ENCODE measurements around the gene TMOD1. TPM values are rescaled to one million over a fixed set of nuclear protein-coding genes. Genes with fewer than 3 reads are reported as not detected.
A peak's percentile ranks its signal among the peaks of the same experiment; 100 is the strongest.

The TMOD1 gene
- total and polyA plus RNA-seq, 9 donors, result 37.1 to 77.2 (median 64.0) TPM

DNA sequence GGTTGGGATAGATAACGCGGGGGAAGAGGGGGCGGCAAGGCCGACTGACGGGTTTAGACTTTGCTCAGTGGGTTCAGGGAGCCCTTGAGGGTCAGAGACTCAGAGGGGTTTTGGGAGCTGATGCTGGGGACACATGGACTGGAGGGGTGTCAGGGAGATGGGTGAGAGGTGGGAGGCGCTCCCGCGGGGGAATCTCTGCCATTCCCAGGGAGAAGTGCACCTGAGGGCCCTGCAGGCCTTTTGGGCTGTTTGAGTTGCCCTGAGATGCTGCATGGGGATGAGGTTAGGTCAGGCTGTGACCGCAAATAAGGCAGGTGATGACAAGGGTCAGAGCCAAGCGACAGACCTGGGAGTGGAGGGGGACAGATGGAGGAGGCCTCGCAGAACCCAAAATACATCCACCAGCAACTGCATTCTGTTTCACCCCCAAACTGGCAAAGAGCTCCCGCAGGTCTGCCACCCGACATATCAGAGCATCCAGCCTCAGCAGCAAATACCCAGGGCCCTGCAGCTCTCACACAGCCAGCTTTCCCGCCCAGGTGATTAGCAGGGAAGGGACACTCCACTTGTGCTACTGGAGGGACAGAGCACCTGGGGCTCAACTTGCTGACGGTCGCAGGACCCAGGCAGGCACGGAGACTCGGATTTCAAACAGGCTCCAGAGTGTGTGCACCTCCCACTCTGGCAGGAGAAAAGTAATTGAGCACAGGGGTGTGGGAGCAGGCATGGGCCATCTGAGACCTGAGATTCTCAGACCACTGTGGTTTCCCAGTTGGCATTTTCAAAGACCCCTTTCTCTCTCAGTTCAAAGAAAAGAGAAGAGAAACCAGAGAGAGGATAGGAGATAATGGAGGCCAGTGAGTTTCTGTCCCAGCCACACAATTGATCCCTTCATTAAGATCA lies 26.4 kb downstream of the TMOD1 start:
- intact Hi-C loops (cut with DNase I), result no loop called here
- TF ChIP-seq POLR2A (IDR thresholded peaks at IDR 0.05) (no peak), EP300 (IDR thresholded peaks at IDR 0.05) (no peak)
- TF ChIP-seq, protein P1, sequence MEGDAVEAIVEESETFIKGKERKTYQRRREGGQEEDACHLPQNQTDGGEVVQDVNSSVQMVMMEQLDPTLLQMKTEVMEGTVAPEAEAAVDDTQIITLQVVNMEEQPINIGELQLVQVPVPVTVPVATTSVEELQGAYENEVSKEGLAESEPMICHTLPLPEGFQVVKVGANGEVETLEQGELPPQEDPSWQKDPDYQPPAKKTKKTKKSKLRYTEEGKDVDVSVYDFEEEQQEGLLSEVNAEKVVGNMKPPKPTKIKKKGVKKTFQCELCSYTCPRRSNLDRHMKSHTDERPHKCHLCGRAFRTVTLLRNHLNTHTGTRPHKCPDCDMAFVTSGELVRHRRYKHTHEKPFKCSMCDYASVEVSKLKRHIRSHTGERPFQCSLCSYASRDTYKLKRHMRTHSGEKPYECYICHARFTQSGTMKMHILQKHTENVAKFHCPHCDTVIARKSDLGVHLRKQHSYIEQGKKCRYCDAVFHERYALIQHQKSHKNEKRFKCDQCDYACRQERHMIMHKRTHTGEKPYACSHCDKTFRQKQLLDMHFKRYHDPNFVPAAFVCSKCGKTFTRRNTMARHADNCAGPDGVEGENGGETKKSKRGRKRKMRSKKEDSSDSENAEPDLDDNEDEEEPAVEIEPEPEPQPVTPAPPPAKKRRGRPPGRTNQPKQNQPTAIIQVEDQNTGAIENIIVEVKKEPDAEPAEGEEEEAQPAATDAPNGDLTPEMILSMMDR (IDR thresholded peaks at IDR 0.05), result no peak
- Histone ChIP-seq H3K4me1 (ENCODE audit: insufficient read depth) (peaks cover 18% of the 10 kb centered on the region), H3K4me3 (no peak overlapping the region), H3K9me3 (no peaks in the 10 kb centered on the region), H3K27me3 (no peaks in the 10 kb centered on the region), H3K36me3 (no peaks in the 10 kb centered on the region), H3K27ac (peak overlapping the region; percentile 46 to 86)
- WGBS, 3 donors, result 87% methylated on average over 18 of the region's 18 CpGs
- DNase-seq, result no peak

DNA sequence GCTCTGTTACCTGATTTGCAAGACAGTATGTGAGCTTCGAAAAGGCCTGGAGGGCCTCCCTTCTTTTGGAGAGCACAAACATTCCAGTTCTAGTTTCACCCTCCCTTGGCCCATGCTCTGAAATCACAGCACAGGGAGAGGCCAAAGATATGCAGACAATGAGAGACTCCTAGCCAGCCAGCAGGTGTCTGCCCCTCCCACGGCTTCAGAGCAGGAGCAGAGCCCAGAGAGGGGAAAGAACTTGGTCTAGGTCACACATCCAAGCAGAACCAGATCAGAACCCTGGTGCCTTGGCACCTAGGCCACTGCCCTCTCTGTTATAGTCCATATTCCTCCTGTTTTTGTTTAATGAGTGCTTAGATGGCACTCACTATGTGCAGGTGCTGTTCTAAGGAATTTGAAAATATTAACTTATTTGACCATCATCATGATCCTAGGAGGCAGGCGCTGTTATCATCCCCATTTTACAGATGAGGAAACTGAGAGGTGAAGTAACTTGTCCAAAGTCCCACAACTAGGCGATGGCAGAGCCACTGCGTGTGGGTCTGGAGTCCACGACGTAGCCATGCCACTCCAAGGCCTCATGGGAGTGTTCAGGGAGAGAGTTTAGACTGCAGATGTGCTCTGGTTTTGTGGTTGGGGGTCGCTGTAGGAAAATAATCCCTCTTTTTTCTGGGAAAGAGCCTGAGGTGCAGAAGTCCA lies 27.2 kb downstream of the TMOD1 start:
- TF ChIP-seq POLR2A (IDR thresholded peaks at IDR 0.05) (no peak), EP300 (IDR thresholded peaks at IDR 0.05) (no peak)
- TF ChIP-seq, protein P1 (IDR thresholded peaks at IDR 0.05), result no peak
- DNase-seq, result no peak
- Histone ChIP-seq H3K27me3 (no peaks in the 10 kb centered on the region), H3K4me1 (ENCODE audit: insufficient read depth) (peaks cover 18% of the 10 kb centered on the region), H3K27ac (peak overlapping the region; percentile 46 to 86), H3K36me3 (no peaks in the 10 kb centered on the region), H3K9me3 (no peaks in the 10 kb centered on the region), H3K4me3 (no peak overlapping the region)
- intact Hi-C loops (cut with DNase I), result no loop called here
- WGBS, 3 donors, result 81 to 87% (median 82%) methylated on average over 8 of the region's 8 CpGs

DNA sequence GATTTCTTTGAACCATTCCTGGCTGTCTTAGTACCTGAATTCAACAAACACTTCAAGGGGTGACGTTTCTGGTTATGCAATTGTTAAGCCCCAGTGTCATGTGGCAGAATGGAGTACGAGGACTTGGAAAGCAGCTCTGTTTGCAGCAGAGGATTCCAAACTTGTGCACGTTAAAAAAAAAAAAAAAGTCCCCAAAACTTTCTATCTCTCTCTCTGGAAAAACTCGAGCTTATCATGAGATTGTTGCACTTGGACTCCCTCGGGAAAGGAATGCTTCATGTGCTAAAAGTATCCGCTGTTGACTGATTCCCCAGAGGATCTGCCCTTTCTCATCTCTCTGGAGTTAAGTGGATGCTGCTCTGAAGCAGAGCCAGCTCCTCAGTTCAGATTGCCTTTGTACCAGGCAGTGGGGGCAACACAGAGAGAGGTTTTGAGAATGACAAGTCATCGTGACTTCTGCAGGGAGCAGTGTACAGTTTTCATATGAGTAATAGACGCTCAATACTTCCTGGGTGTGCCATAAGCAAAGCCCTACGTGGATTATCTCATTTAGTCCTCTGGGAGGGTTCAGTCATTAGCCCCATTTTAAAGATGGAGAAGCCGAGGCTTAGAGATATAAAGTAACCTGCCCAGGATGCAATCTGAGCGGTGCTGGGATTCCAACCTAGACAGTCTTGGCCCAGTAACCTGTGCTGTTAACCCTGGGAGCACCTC lies 28.1 kb downstream of the TMOD1 start:
- H3K36me3 ChIP-seq, result no peaks in the 10 kb centered on the region
- TF ChIP-seq, protein P1 (IDR thresholded peaks at IDR 0.05), result no peak
- H3K27me3 ChIP-seq, result no peaks in the 10 kb centered on the region
- peak in 2 of 5 donors; percentile 49 to 58 for DNase-seq
- intact Hi-C loops (cut with DNase I), result no loop called here
- no peaks in the 10 kb centered on the region for H3K9me3 ChIP-seq
- H3K4me3 ChIP-seq, result no peak overlapping the region
- H3K27ac ChIP-seq, result peak overlapping the region; percentile 46 to 86
- H3K4me1 ChIP-seq (ENCODE audit: insufficient read depth), result peaks cover 17% of the 10 kb centered on the region
- 31 to 35% (median 31%) methylated on average over 11 of the region's 11 CpGs for WGBS, 3 donors

DNA sequence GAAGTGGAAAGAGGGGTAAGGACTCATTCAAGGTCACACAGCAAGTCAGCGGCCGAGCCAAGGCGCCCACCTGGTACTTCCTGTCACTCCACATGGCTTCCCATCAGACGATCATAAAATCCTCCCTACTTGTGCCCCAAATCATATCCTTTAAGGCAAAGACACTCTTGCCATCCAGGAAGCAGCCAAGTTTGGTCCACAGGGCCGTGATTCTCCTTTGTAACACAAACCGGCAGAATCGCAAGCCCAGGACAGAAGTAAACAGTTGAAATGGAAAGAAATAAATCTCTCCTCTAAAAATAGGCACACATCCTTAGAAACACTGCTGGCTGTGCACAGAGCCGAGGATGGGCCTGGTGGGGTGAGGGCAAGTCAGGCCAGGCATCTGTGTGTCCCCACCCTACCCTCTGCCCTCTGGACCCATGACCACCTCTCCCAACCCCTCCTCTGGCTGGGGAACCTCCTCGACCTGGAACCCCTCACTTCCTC lies 30.5 kb downstream of the TMOD1 start:
- peak overlapping the region; percentile 43 to 86 for H3K27ac ChIP-seq
- TF ChIP-seq POLR2A (IDR thresholded peaks at IDR 0.05) (no peak), EP300 (IDR thresholded peaks at IDR 0.05) (no peak)
- TF ChIP-seq, protein P1 (IDR thresholded peaks at IDR 0.05), result no peak
- H3K9me3 ChIP-seq, result no peaks in the 10 kb centered on the region
- H3K4me3 ChIP-seq, result no peak overlapping the region
- WGBS, 3 donors, result 23 to 34% (median 31%) methylated on average over 9 of the region's 9 CpGs
- intact Hi-C loops (cut with DNase I), result no loop called here
- H3K27me3 ChIP-seq, result no peaks in the 10 kb centered on the region
- H3K4me1 ChIP-seq (ENCODE audit: insufficient read depth), result peaks cover 27% of the 10 kb centered on the region
- no peaks in the 10 kb centered on the region for H3K36me3 ChIP-seq
- DNase-seq, result peak in 1 of 5 donors; percentile 42
